Hepatocyte (in vitro differentiated cells): Measurements from ENCODE around the gene SLC19A1. TPM values are rescaled to one million over a fixed set of nuclear protein-coding genes. Genes with fewer than 3 reads are reported as not detected.
A peak's percentile ranks its signal among the peaks of the same experiment; 100 is the strongest.

Experiments used
- DNase-seq: peaks from one replicate; pipeline ENCODE4 v3.0.0-alpha.2; 2016; ENCODE audit warnings: low spot score
- H2AFZ ChIP-seq: fragments of 200-600 bp; sonication (generic); 2 replicates; pipeline ENCODE4 v1.6.0; 2016; ENCODE audit warnings: antibody characterized with exemption, mild to moderate bottlenecking
- H3K27ac ChIP-seq: fragments of 200-600 bp; sonication (generic); 2 replicates; pipeline ENCODE4 v1.5.1; 2016; ENCODE audit warnings: mild to moderate bottlenecking
- H3K27me3 ChIP-seq: fragments of 200-600 bp; sonication (generic); 2 replicates; pipeline ENCODE4 v1.6.1; 2016
- H3K36me3 ChIP-seq: fragments of 200-600 bp; sonication (generic); replicated peaks from 2 replicates; pipeline ENCODE4 v1.5.1; 2016; ENCODE audit warnings: low read depth; ENCODE audit not compliant: insufficient read depth
- H3K4me1 ChIP-seq: fragments of 200-600 bp; sonication (generic); 2 replicates; pipeline ENCODE4 v1.5.1; 2016; ENCODE audit warnings: mild to moderate bottlenecking, moderate library complexity; ENCODE audit not compliant: insufficient read depth
- H3K4me2 ChIP-seq: fragments of 200-600 bp; sonication (generic); 2 replicates; pipeline ENCODE4 v1.6.0; 2016
- H3K4me3 ChIP-seq: fragments of 200-600 bp; sonication (generic); 2 replicates; pipeline ENCODE4 v1.5.1; 2016; ENCODE audit warnings: mild to moderate bottlenecking
- H3K79me2 ChIP-seq: fragments of 200-600 bp; sonication (generic); 2 replicates; pipeline ENCODE4 v1.6.0; 2017; ENCODE audit warnings: mild to moderate bottlenecking
- H3K9me2 ChIP-seq: fragments of 200-600 bp; sonication (generic); replicated peaks from 2 replicates; pipeline ENCODE4 v1.6.0; 2017; ENCODE audit warnings: mild to moderate bottlenecking; ENCODE audit not compliant: insufficient read depth
- H3K9me3 ChIP-seq: fragments of 200-600 bp; sonication (generic); 2 replicates; pipeline ENCODE4 v1.5.1; 2016; ENCODE audit warnings: low read depth, mild to moderate bottlenecking
- H4K20me1 ChIP-seq: fragments of 200-600 bp; sonication (generic); 2 replicates; pipeline ENCODE4 v1.6.0; 2016; ENCODE audit warnings: mild to moderate bottlenecking; ENCODE audit not compliant: insufficient read depth, poor library complexity, severe bottlenecking
- CTCF ChIP-seq: fragments of 200-600 bp; sonication (generic); IDR thresholded peaks from 2 replicates; pipeline ENCODE4 v1.5.1; 2016; ENCODE audit warnings: antibody characterized with exemption, mild to moderate bottlenecking; ENCODE audit not compliant: poor library complexity
- EZH2 ChIP-seq: fragments of 200-600 bp; sonication (generic); IDR thresholded peaks from 2 replicates; pipeline ENCODE4 v1.6.1; 2016; ENCODE audit warnings: antibody characterized with exemption, mild to moderate bottlenecking, borderline replicate concordance
- EZH2phosphoT487 ChIP-seq: fragments of 200-600 bp; sonication (generic); IDR thresholded peaks from one replicate; pipeline ENCODE4 v1.6.1; 2018; ENCODE audit warnings: antibody characterized with exemption, mild to moderate bottlenecking, low read depth, moderate library complexity; ENCODE audit not compliant: unreplicated experiment, severe bottlenecking
- WGBS: methylation state at CpG from one replicate; pipeline ENCODE4 v1.1.6; 2016; ENCODE audit warnings: low lambda C conversion rate; ENCODE audit errors: missing lambda C conversion rate; 5-methylcytosine and 5-hydroxymethylcytosine counted together
- microRNA-seq: library from miRNA; unstranded; fragments of <30 nt; microRNA quantifications from one replicate; pipeline ENCODE4, GENCODE V29; 2017
- polyA plus RNA-seq: library from polyadenylated mRNA; unstranded; fragments of >200 nt; fragmentation: Nextera tagmentation; extraction: Ambion mirVana; gene quantifications from 2 replicates; pipeline ENCODE4 v1.2.1, GENCODE V29; 2016
- small RNA-seq: library from RNA; depleted of rRNA; stranded (forward); fragments of <200 nt; gene quantifications from one replicate; pipeline ENCODE3, GENCODE V24; 2014
- total RNA-seq: library from RNA; depleted of rRNA; stranded (reverse); fragments of >200 nt; gene quantifications from 2 replicates; pipeline ENCODE4 v1.2.3, GENCODE V29; 2014

SLC19A1 gene
- total and polyA plus RNA-seq, 2 experiments from 2014 or later = 7.7 to 24.8 TPM

GRCh38 chr21:45448810-45449657, 93.2 kb downstream of the SLC19A1 start:
- TF ChIP-seq EZH2phosphoT487 = no peak
- no peak for TF ChIP-seq EZH2
- no peak for TF ChIP-seq CTCF
- DNase-seq = no peak
- H3K27ac ChIP-seq = no peak overlapping the region
- no peak overlapping the region for H3K4me2 ChIP-seq
- no peaks in the 10 kb centered on the region for H3K27me3 ChIP-seq
- 84% methylated on average over 26 of the region's 28 CpGs for WGBS
- H3K9me3 ChIP-seq = no peaks in the 10 kb centered on the region
- no peak overlapping the region for H2AFZ ChIP-seq
- peaks cover under 1% of the 10 kb centered on the region for H3K4me1 ChIP-seq
- no peaks in the 10 kb centered on the region for H3K9me2 ChIP-seq
- no peaks in the 10 kb centered on the region for H4K20me1 ChIP-seq
- H3K79me2 ChIP-seq = peaks cover 41% of the 10 kb centered on the region
- no peak overlapping the region for H3K4me3 ChIP-seq
- H3K36me3 ChIP-seq = no peaks in the 10 kb centered on the region

- H3K79me2 ChIP-seq = peaks cover 40% of the 10 kb centered on the region
- no peaks in the 10 kb centered on the region for H3K27me3 ChIP-seq
- H4K20me1 ChIP-seq = no peaks in the 10 kb centered on the region
- no peak overlapping the region for H3K4me2 ChIP-seq
- H3K9me3 ChIP-seq = no peaks in the 10 kb centered on the region
- TF ChIP-seq EZH2 (no peak), CTCF (no peak), EZH2phosphoT487 (no peak)
- no peak for DNase-seq
- no peak overlapping the region for H3K4me3 ChIP-seq
- H3K36me3 ChIP-seq = no peaks in the 10 kb centered on the region
- no peaks in the 10 kb centered on the region for H3K4me1 ChIP-seq
- H3K9me2 ChIP-seq = no peaks in the 10 kb centered on the region
- WGBS = 94% methylated on average over 20 of the region's 20 CpGs
- no peak overlapping the region for H3K27ac ChIP-seq
- no peak overlapping the region for H2AFZ ChIP-seq
These were observed 93.9 kb downstream of the SLC19A1 start for GRCh38 chr21:45448283-45448809.

Small RNA genes lying within 50 kb of the gene (microRNA-seq; reads per million reads assigned to microRNA genes)
- 19.2 reads per million, percentile 37 among the genes with 10 or more reads in this experiment for gene MIR6815

Small RNA genes lying within 50 kb of the gene (small RNA-seq; reads per million reads assigned to genes)
- gene MIR6815 = not detected

Other genes with a start within 250 kb of the SLC19A1 start
- gene COL18A1, start 137.3 kb downstream of the SLC19A1 start, total RNA-seq = 67.3 and 97.1 TPM in 2 replicates
- gene COL18A1, start 137.3 kb downstream of the SLC19A1 start, polyA plus RNA-seq = 140 and 178 TPM in 2 replicates
- gene PCBP3, start 101.3 kb upstream of the SLC19A1 start, total RNA-seq = 3.1 and 5.5 TPM in 2 replicates
- 7.2 and 8.8 TPM in 2 replicates for gene PCBP3, start 101.3 kb upstream of the SLC19A1 start, polyA plus RNA-seq